Psoas muscle (tissue), 8 donors: ENCODE data around the gene IQCH. TPM values are rescaled to one million over a fixed set of nuclear protein-coding genes. Genes with fewer than 3 reads are reported as not detected.

ENCODE experiments used
- ATAC-seq, 4 donors: fragments of 200-7000 bp; cut with Tn5 transposase; one replicate each; pipeline ENCODE4 v1.9.1; 2020; ENCODE audit warnings: moderate library complexity in 3 of 4, mild to moderate bottlenecking in 2 of 4
- DNase-seq, 2 donors: peaks; one replicate each; pipeline ENCODE4 v3.0.0-alpha.2; 2020
- H3K27ac ChIP-seq: fragments of 200-600 bp; one replicate; pipeline ENCODE4 v1.8.0; 2022
- H3K27me3 ChIP-seq, 3 donors: fragments of 200-600 bp in 1 of 3; one replicate each; pipeline versions ENCODE4 v1.6.1 to v1.8.0; 2013 to 2022; ENCODE audit warnings: low read length in 2 of 3, mild to moderate bottlenecking in 2 of 3, moderate library complexity in 1 of 3; ENCODE audit not compliant: insufficient read depth in 3 of 3
- H3K36me3 ChIP-seq, 2 donors: fragments of 200-600 bp in 1 of 2; one replicate each; pipeline versions ENCODE4 v1.6.1 to v1.8.0; 2013 to 2022; ENCODE audit warnings: low read depth in 1 of 2, mild to moderate bottlenecking in 1 of 2, moderate library complexity in 1 of 2; ENCODE audit not compliant: insufficient read depth in 1 of 2
- H3K4me1 ChIP-seq: fragments of 200-600 bp; one replicate; pipeline ENCODE4 v1.8.0; 2022
- H3K4me3 ChIP-seq: fragments of 200-600 bp; one replicate; pipeline ENCODE4 v1.8.0; 2022; ENCODE audit warnings: mild to moderate bottlenecking
- H3K9me3 ChIP-seq: fragments of 200-600 bp; one replicate; pipeline ENCODE4 v1.8.0; 2022
- WGBS, 3 donors: extraction: QIAGEN DNeasy Blood & Tissue Kit; methylation state at CpG; one replicate each; pipeline versions ENCODE4 v1.1.6 to v1.1.7; 2013; 5-methylcytosine and 5-hydroxymethylcytosine counted together
- intact Hi-C, 2 donors: fragments of 100-400 bp; cut with DNase I; formaldehyde crosslinking; loops; one replicate each; pipeline versions ENCODE4 v1.11.0 to v1.14.2; 2022
- polyA plus RNA-seq, 3 donors: library from polyadenylated mRNA; stranded (reverse); fragments of 200-250 nt; gene quantifications; one replicate each; pipeline ENCODE4 v1.2.3, GENCODE V29; 2013
- total RNA-seq, 4 donors: library from RNA; stranded (reverse); fragmentation: NEBNext Ultra II Directional in 2 of 4; extraction: Animal tissue kit (Norgen Biotek cat#: 25700) in 2 of 4; gene quantifications; one replicate each; pipeline versions ENCODE4 v1.2.1 to v1.2.4, GENCODE V29; 2021 to 2023
- TF ChIP-seq, protein P1 (sequence below): fragments of 200-600 bp; IDR thresholded peaks from one replicate; pipeline ENCODE4 v1.8.0; 2022; ENCODE audit warnings: antibody characterized with exemption
- donor health status: healthy with polysubstance abuse.
- donor health status: DM: no; HTN: no; CAD: no; lungs with moderate emphysema.
- donor health status: Bipolar disorder and iron deficiency.
- donor health status: healthy.
- donor health status: DM: yes; HTN: yes; CAD: no.
- donor health status: DM: no; HTN: no; CAD: no.
- donor health status: DM: no; HTN: no; CAD: no.
- donor health status: DM: yes; HTN: yes; CAD: no.

Gene IQCH
- total and polyA plus RNA-seq, 7 donors = 0.27 to 1.0 (median 0.60) TPM

DNA sequence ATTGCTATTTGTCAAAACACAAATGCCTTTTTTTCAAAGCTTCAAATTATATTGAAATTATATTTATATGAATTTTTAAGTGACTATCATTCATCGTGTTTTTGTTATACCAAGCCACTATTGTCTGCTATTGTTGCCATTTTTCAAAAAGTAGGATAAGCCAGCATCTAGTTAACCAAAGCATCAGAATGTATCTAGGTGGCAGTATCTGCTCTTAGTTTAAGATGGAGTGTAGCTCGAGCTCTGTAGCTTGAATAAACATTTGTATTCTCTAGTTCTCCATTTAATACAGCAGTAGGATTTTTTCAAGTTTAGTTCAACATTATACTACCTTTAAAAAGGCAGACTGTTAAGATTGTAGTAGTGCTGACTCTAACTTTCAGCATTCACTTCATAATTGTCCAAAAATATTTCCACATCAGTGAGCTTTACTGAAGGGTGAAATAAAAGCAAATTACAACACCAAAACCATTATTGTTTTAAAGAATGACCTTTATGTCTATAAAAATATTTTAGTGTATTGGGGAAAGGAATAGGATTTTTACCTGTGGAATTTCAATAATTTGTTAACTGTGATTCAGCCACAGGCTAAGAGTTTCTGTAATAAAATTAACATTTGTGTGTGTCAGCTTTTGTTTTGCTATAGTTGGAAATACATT is 246.7 kb downstream of the IQCH start:
- peak in 1 of 4 donors; percentile 67 for ATAC-seq

DNA sequence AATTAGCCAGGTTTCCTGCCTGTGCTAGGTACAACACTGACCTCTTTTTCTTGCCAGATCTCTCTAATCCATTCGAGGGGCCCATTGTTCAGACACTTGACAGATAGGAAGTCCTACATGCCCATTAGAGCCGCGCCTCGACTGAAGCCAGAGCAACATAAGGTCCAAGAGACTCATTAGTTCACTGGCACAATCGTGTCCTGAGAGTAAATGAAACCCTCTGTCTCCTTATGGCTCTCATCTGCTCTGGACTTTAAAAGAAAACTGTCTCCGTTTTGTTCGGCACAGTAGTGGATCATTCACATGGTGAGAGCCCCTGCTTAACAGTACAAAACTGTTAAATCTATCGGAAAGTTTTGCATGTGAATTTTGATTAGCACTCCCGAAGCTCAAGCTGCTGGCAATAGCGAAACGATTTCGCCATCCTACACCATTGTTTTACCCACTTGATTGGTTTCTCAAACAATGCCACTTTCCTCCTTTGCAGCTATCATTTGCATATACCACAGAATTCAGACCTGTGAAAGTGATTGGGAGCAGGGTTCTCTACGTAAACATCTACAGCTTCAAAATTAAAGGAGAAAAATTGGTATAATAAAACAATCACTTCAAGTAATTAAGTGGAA is 247.4 kb downstream of the IQCH start:
- H3K36me3 ChIP-seq = no peaks in the 10 kb centered on the region
- no peaks in the 10 kb centered on the region for H3K4me1 ChIP-seq
- no peak overlapping the region for H3K27ac ChIP-seq
- no peak overlapping the region for H3K4me3 ChIP-seq
- H3K9me3 ChIP-seq = no peaks in the 10 kb centered on the region
- ATAC-seq (no peak), DNase-seq (no peak)
- 57 to 62% (median 61%) methylated on average over 13 of the region's 13 CpGs for WGBS, 3 donors
- no peaks in the 10 kb centered on the region for H3K27me3 ChIP-seq
- TF ChIP-seq, protein P1, sequence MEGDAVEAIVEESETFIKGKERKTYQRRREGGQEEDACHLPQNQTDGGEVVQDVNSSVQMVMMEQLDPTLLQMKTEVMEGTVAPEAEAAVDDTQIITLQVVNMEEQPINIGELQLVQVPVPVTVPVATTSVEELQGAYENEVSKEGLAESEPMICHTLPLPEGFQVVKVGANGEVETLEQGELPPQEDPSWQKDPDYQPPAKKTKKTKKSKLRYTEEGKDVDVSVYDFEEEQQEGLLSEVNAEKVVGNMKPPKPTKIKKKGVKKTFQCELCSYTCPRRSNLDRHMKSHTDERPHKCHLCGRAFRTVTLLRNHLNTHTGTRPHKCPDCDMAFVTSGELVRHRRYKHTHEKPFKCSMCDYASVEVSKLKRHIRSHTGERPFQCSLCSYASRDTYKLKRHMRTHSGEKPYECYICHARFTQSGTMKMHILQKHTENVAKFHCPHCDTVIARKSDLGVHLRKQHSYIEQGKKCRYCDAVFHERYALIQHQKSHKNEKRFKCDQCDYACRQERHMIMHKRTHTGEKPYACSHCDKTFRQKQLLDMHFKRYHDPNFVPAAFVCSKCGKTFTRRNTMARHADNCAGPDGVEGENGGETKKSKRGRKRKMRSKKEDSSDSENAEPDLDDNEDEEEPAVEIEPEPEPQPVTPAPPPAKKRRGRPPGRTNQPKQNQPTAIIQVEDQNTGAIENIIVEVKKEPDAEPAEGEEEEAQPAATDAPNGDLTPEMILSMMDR = no peak
- intact Hi-C loops = loop anchor here (2.0 to 10.0 kb wide), 2 partner anchors 333 to 337 kb away; no protein-coding TSS in a partner anchor

More for the DNA sequence above, 246.7 kb downstream of the IQCH start:
- Histone ChIP-seq H3K27ac (no peak overlapping the region), H3K4me1 (no peaks in the 10 kb centered on the region), H3K36me3 (no peaks in the 10 kb centered on the region), H3K9me3 (no peaks in the 10 kb centered on the region), H3K27me3 (no peaks in the 10 kb centered on the region), H3K4me3 (no peak overlapping the region)
- 21 to 33% (median 24%) methylated on average over 2 of the region's 2 CpGs for WGBS, 3 donors
- intact Hi-C loops = loop anchor here (2.0 to 10.0 kb wide), 2 partner anchors 333 to 337 kb away; no protein-coding TSS in a partner anchor
- no peak for DNase-seq
- TF ChIP-seq, protein P1 = peak; percentile 35

DNA sequence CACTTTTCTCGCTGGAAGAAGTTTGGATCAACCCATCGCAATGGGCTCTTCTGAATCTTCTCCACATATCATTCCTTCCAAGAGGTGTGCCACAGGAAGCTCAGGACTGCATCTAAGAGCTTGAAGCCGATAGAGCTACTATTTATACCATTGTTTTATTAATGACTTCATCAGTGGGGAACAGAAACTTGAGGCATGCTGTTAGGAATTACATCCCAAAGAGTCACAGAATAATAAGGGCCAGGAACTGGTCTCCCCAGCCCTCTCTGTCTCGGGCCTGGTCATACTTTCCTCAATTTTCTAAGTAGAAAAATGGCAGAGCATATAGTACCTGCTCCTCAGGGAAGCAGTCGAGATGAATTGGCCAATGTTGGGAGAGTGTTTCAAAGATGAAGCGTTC is 249.5 kb downstream of the IQCH start:
- Histone ChIP-seq H3K9me3 (no peaks in the 10 kb centered on the region), H3K27ac (no peak overlapping the region), H3K36me3 (peaks cover 0 to 4% of the 10 kb centered on the region in 2 donors), H3K27me3 (no peaks in the 10 kb centered on the region), H3K4me3 (no peak overlapping the region), H3K4me1 (no peaks in the 10 kb centered on the region)
- intact Hi-C loops = loop anchor here in 1 of 2 donors (10.0 kb wide), 1 partner anchor 331 kb away; no protein-coding TSS in a partner anchor
- WGBS, 3 donors = 87 to 90% (median 88%) methylated on average over 6 of the region's 6 CpGs
- TF ChIP-seq, protein P1 = no peak
- DNase-seq (no peak), ATAC-seq (no peak)

DNA sequence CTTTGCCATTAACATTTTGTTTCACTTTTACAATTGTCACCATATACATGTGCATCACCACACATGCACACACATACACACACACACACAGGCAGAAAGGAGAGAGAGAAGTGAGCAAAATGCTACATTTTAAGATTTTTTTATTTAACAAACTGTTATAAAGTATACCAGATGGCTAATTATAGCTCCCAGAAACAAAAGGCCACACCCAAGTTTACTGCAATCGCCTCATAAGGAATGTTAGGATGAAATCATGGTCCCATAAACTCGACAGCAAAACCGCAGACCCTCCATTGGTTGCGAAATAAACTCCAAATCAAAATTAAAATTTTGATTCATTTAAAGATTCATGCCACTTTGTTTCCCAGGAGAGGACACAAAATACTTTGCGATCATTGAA is 250.2 kb downstream of the IQCH start:
- no peak for ATAC-seq
- Histone ChIP-seq H3K27ac (no peak overlapping the region), H3K9me3 (no peaks in the 10 kb centered on the region), H3K4me1 (no peaks in the 10 kb centered on the region), H3K27me3 (no peaks in the 10 kb centered on the region), H3K36me3 (peaks cover 0 to 12% of the 10 kb centered on the region in 2 donors), H3K4me3 (no peak overlapping the region)
- 85 to 90% (median 87%) methylated on average over 5 of the region's 5 CpGs for WGBS, 3 donors
- TF ChIP-seq, protein P1 = no peak
- intact Hi-C loops = loop anchor here in 1 of 2 donors (10.0 kb wide), 1 partner anchor 330 kb away; no protein-coding TSS in a partner anchor
- no peak for DNase-seq
